ENCODE data around the gene GRIK5.

GRCh38 chr19:42040031-42040430 is 30.0 kb downstream of the GRIK5 start:
- TF ChIP-seq CTCF (IDR thresholded peaks at IDR 0.05) (no peak), POLR2A (IDR thresholded peaks at IDR 0.05) (no peak)

Data from esophagus squamous epithelium (tissue), 4 donors.